ENCODE data around the gene RPL3.

DNA sequence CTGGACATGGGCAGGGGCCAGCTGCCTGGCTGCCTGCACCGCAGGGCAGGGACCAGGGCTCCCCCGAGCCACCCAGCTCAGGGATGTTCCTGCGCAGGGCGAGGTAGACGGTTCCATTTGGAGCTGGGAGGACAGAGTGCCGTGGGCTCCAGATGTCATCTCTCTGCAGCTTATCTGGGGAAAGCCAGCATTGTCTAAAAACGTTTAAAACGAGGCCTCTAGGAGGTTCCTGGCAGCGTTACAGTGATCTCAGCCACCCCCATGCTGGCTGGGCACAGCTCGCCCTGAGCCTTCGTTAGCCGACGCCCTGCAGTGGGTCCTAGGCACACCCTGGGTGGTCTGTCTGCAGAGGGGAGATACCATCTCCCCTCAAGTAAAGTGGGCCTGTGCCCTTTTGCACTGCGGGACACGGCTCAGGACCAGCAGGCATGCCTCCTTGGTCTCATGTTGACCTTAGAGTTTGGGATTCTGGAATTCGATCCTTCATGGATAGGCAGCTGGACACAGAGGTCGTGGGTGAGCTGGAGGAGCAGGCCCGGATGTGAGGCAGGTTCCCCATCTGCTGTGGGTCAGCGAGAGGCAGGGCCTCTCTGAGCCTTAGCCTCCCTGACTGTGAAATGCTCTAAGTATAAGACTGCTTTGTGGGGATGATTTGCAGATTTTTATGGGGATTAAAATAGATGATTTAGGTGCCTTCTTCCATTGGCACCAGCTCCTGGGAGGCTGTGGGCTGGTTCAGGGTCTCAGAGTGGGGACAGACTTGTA lies 44.5 kb upstream of the RPL3 start:
- TF ChIP-seq TAF1 (conservative IDR thresholded peaks at IDR 0.05) (no peak), JUND (IDR thresholded peaks at IDR 0.05) (no peak), CTCF (IDR thresholded peaks at IDR 0.05; ENCODE audit: low read depth, low read length, missing input control) (no peak), YY1 (IDR thresholded peaks at IDR 0.05) (no peak), HNF4A (conservative IDR thresholded peaks at IDR 0.05) (no peak), MAX (IDR thresholded peaks at IDR 0.05) (no peak), ZBTB33 (IDR thresholded peaks at IDR 0.05) (no peak)
- TF ChIP-seq, protein P1, sequence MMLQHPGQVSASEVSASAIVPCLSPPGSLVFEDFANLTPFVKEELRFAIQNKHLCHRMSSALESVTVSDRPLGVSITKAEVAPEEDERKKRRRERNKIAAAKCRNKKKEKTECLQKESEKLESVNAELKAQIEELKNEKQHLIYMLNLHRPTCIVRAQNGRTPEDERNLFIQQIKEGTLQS (IDR thresholded peaks at IDR 0.05), result no peak
